HepG2 (cell line): Measurements from ENCODE around the gene NET1. TPM values are rescaled to one million over a fixed set of nuclear protein-coding genes. Genes with fewer than 3 reads are reported as not detected.

Experiments used
- ATAC-seq: fragments of 200-7000 bp; cut with Tn5 transposase; 3 replicates; pipeline ENCODE4 v1.9.1; 2020; ENCODE audit warnings: mild to moderate bottlenecking, moderate library complexity
- BruUV-seq: library from RNA; stranded (reverse); fragments of 400-500 nt; replicated peaks from 2 replicates; lab custom pipeline; 2021; lab: Mats Ljungman, UMichigan
- CTCF ChIA-PET: fragments of 300-600 bp; formaldehyde crosslinking; extraction: SDS; loops from one replicate; lab custom pipeline; 2021; ENCODE audit warnings: low total read pairs, inconsistent platforms, low intra/inter-chr PET ratio; lab: Yijun Ruan, JAX
- POLR2A ChIA-PET: fragments of 350-600 bp; sonication (Branson Sonifier 250); formaldehyde crosslinking; loops from one replicate; lab custom pipeline; 2020; ENCODE audit warnings: antibody characterized with exemption, inconsistent platforms; lab: Yijun Ruan, JAX
- DNase-seq: peaks from one replicate; pipeline ENCODE4 v3.0.0-alpha.2; 2015; ENCODE audit warnings: low spot score
- FAIRE-seq: peaks from 3 replicates; lab custom pipeline; 2011; peaks lifted over from hg19 to GRCh38; lab: Jason Lieb, UNC
- H2AFZ ChIP-seq: one replicate; pipeline ENCODE4 v1.6.1; 2011; ENCODE audit warnings: low read length, inconsistent platforms
- H3K27ac ChIP-seq: fragments of 300-600 bp; 3 replicates; pipeline ENCODE4 v1.8.0; 2011; ENCODE audit warnings: mixed run types, mild to moderate bottlenecking, mixed read lengths, low read length, inconsistent platforms; ENCODE audit not compliant: insufficient read depth; ENCODE audit errors: extremely low read length
- H3K27me3 ChIP-seq, 2 experiments: fragments of 200-600 bp in 1 of 2; 2 replicates in 1 of 2; 3 replicates in 1 of 2; pipeline versions ENCODE4 v1.6.0 to v1.8.0; 2011; ENCODE audit warnings: low read length in 2 of 2, mild to moderate bottlenecking in 2 of 2, moderate library complexity in 2 of 2, inconsistent platforms in 1 of 2; ENCODE audit not compliant: insufficient read depth in 2 of 2, control insufficient read depth in 1 of 2
- H3K36me3 ChIP-seq, 2 experiments: fragments of 200-600 bp in 1 of 2; replicated peaks in 1 of 2; 2 replicates in 1 of 2; 3 replicates in 1 of 2; pipeline versions ENCODE4 v1.5.1 to v1.8.0; 2011; ENCODE audit warnings: low read length in 2 of 2, inconsistent platforms in 1 of 2; ENCODE audit not compliant: insufficient read depth in 2 of 2, control insufficient read depth in 1 of 2
- H3K4me1 ChIP-seq: 2 replicates; pipeline ENCODE4 v1.5.1; 2012; ENCODE audit warnings: low read length, inconsistent platforms; ENCODE audit not compliant: insufficient read depth
- H3K4me2 ChIP-seq: 2 replicates; pipeline ENCODE4 v1.6.0; 2011; ENCODE audit warnings: low read depth, low read length, inconsistent platforms
- H3K4me3 ChIP-seq, 3 experiments: fragments of 200-600 bp in 1 of 3; sonication (generic), shearing (Covaris generic) in 1 of 3; replicated peaks in 1 of 3; 2 replicates each; pipeline ENCODE4 v1.5.1; 2011 to 2016; ENCODE audit warnings: low read length in 3 of 3, inconsistent platforms in 2 of 3, low read depth in 2 of 3, mild to moderate bottlenecking in 2 of 3, control low read depth in 1 of 3, mixed read lengths in 1 of 3; ENCODE audit not compliant: insufficient read depth in 1 of 3
- H3K79me2 ChIP-seq: one replicate; pipeline ENCODE4 v1.6.1; 2011; ENCODE audit warnings: low read length, inconsistent platforms; ENCODE audit not compliant: insufficient read depth
- H3K9ac ChIP-seq: 2 replicates; pipeline ENCODE4 v1.6.0; 2011; ENCODE audit warnings: mild to moderate bottlenecking, low read depth, low read length, inconsistent platforms; ENCODE audit not compliant: insufficient read depth
- H3K9me3 ChIP-seq: 2 replicates; pipeline ENCODE4 v1.5.1; 2012; ENCODE audit warnings: mild to moderate bottlenecking, low read length
- H4K20me1 ChIP-seq: 2 replicates; pipeline ENCODE4 v1.6.0; 2011; ENCODE audit warnings: inconsistent platforms, mild to moderate bottlenecking, low read length, moderate library complexity; ENCODE audit not compliant: insufficient read depth
- ATAD3A ChIP-seq: sonication (generic); formaldehyde crosslinking; IDR thresholded peaks from 2 replicates; pipeline ENCODE4 v1.4.0; 2020; ENCODE audit warnings: missing genetic modification reagents
- CTCF ChIP-seq: sonication (generic); formaldehyde crosslinking; IDR thresholded peaks from 2 replicates; pipeline ENCODE4 v1.5.0; 2020; ENCODE audit warnings: mild to moderate bottlenecking, missing genetic modification reagents, moderate library complexity
- DNMT3B ChIP-seq: conservative IDR thresholded peaks from 2 replicates; pipeline ENCODE4 v1.6.1; 2016; ENCODE audit warnings: missing biosample characterization, control low read depth
- EEA1 ChIP-seq: sonication (generic); formaldehyde crosslinking; IDR thresholded peaks from 2 replicates; pipeline ENCODE4 v1.5.1; 2020; ENCODE audit warnings: mild to moderate bottlenecking, missing genetic modification reagents, borderline replicate concordance
- HHEX ChIP-seq: IDR thresholded peaks from 2 replicates; pipeline ENCODE4 v1.6.1; 2016; ENCODE audit warnings: control low read depth
- ONECUT2 ChIP-seq: sonication (generic); formaldehyde crosslinking; IDR thresholded peaks from 2 replicates; pipeline ENCODE4 v1.4.0; 2020; ENCODE audit warnings: missing genetic modification reagents
- PHF21A ChIP-seq: sonication (generic); formaldehyde crosslinking; IDR thresholded peaks from 2 replicates; pipeline ENCODE4 v1.5.0; 2020; ENCODE audit warnings: mild to moderate bottlenecking, missing genetic modification reagents
- RBM22 ChIP-seq: fragments of 200-400 bp; formaldehyde crosslinking; optimal IDR thresholded peaks from 2 replicates; pipeline ENCODE3; 2017; ENCODE audit warnings: mild to moderate bottlenecking, low read length, moderate library complexity
- RNF219 ChIP-seq: sonication (generic); formaldehyde crosslinking; IDR thresholded peaks from 2 replicates; pipeline ENCODE4 v1.5.0; 2020; ENCODE audit warnings: mild to moderate bottlenecking, missing genetic modification reagents
- TMF1 ChIP-seq: sonication (generic); formaldehyde crosslinking; IDR thresholded peaks from 2 replicates; pipeline ENCODE4 v1.8.1; 2022; ENCODE audit warnings: low read depth, missing genetic modification reagents
- TRAFD1 ChIP-seq: sonication (generic); formaldehyde crosslinking; IDR thresholded peaks from 2 replicates; pipeline ENCODE4 v1.5.1; 2020; ENCODE audit warnings: missing genetic modification reagents, mild to moderate bottlenecking, borderline replicate concordance
- ZBTB34 ChIP-seq: sonication (generic); formaldehyde crosslinking; IDR thresholded peaks from 2 replicates; pipeline ENCODE4 v1.8.0; 2022; ENCODE audit warnings: mild to moderate bottlenecking, missing genetic modification reagents
- ZBTB7B ChIP-seq: sonication (generic); formaldehyde crosslinking; IDR thresholded peaks from 2 replicates; pipeline ENCODE4 v1.4.0; 2020; ENCODE audit warnings: missing genetic modification reagents
- ZC3H4 ChIP-seq: sonication (generic); formaldehyde crosslinking; IDR thresholded peaks from 2 replicates; pipeline ENCODE4 v1.4.0; 2020; ENCODE audit warnings: missing genetic modification reagents, borderline replicate concordance
- WGBS: methylation state at CpG from one replicate; pipeline ENCODE4 v1.1.6; 2017; ENCODE audit warnings: low lambda C conversion rate; 5-methylcytosine and 5-hydroxymethylcytosine counted together
- in situ Hi-C: cut with HindIII; loops from 2 replicates; pipeline ENCODE4 v1.10.0; 2017; ENCODE audit warnings: low pct_unique_long_range_greater_than_20kb; ENCODE audit not compliant: extremely low pct_ligation_motif_present
- intact Hi-C: fragments of 100-400 bp; cut with micrococcal nuclease; formaldehyde crosslinking; loops from one replicate; pipeline ENCODE4 v1.10.0; 2022; ENCODE audit not compliant: unreplicated experiment
- polyA plus RNA-seq, 8 experiments: library from polyadenylated mRNA; depleted of rRNA in 3 of 8; stranded (reverse) in 7 of 8; unstranded in 1 of 8; fragments of >200 nt; fragmentation: Illumina TruSeq in 4 of 8; extraction: Trizol in 4 of 8; gene quantifications; 2 replicates each; pipeline versions ENCODE4 v1.2.1 to v1.2.3, GENCODE V29; 2011 to 2016; ENCODE audit warnings: low read depth in 4 of 8, missing spikeins in 1 of 8, mixed read lengths in 1 of 8; ENCODE audit not compliant: insufficient read depth in 1 of 8
- total RNA-seq, 5 experiments: library from RNA; depleted of rRNA; stranded (reverse); fragments of >200 nt; fragmentation: Illumina TruSeq; extraction: Trizol; gene quantifications; 2 replicates each; pipeline ENCODE4 v1.2.3, GENCODE V29; 2016; ENCODE audit warnings: low read depth in 1 of 5
- TF ChIP-seq, protein P1 (sequence below): sonication (generic); formaldehyde crosslinking; IDR thresholded peaks from 2 replicates; pipeline ENCODE4 v1.8.0; 2022; ENCODE audit warnings: low read depth, missing genetic modification reagents
- TF ChIP-seq, protein P2 (sequence below): sonication (generic); formaldehyde crosslinking; IDR thresholded peaks from 2 replicates; pipeline ENCODE4 v1.8.0; 2023; ENCODE audit warnings: mild to moderate bottlenecking, missing genetic modification reagents

NET1 gene
- total and polyA plus RNA-seq, 2 of the 13 experiments (the other 11 are each of a cell fraction or from before 2014, with no cell fraction given) = 48.1 to 65.8 TPM

GRCh38 chr10:5428133-5428532 lies 15.8 kb downstream of the NET1 start:
- no peak for ATAC-seq
- H3K9me3 ChIP-seq = no peaks in the 10 kb centered on the region
- no peak overlapping the region for H3K4me3 ChIP-seq
- WGBS = 95% methylated on average over 2 of the region's 2 CpGs
- H3K4me2 ChIP-seq = no peak overlapping the region
- DNase-seq = no peak
- peaks cover 34% of the 10 kb centered on the region for H3K79me2 ChIP-seq
- intact Hi-C loops = no loop called here
- H3K4me1 ChIP-seq = peaks cover 5% of the 10 kb centered on the region
- BruUV-seq = no TSS peak
- POLR2A ChIA-PET = no interaction called here
- no peaks in the 10 kb centered on the region for H4K20me1 ChIP-seq
- in situ Hi-C loops = no loop called here
- no peaks in the 10 kb centered on the region for H3K27me3 ChIP-seq
- H3K36me3 ChIP-seq = peaks cover 1 to 16% of the 10 kb centered on the region in 2 experiments; a peak in 3 of 5 replicates
- no peak for FAIRE-seq
- no peak overlapping the region for H2AFZ ChIP-seq
- H3K27ac ChIP-seq = no peak overlapping the region
- no peak overlapping the region for H3K9ac ChIP-seq
- CTCF ChIA-PET = no interaction called here
- no peak for TF ChIP-seq CTCF (CRISPR knock-in tag)
- TF ChIP-seq PHF21A (CRISPR knock-in tag) = no peak
- no peak for TF ChIP-seq ZC3H4 (CRISPR knock-in tag)
- TF ChIP-seq ZBTB34 (CRISPR knock-in tag) = no peak
- TF ChIP-seq, protein P1, sequence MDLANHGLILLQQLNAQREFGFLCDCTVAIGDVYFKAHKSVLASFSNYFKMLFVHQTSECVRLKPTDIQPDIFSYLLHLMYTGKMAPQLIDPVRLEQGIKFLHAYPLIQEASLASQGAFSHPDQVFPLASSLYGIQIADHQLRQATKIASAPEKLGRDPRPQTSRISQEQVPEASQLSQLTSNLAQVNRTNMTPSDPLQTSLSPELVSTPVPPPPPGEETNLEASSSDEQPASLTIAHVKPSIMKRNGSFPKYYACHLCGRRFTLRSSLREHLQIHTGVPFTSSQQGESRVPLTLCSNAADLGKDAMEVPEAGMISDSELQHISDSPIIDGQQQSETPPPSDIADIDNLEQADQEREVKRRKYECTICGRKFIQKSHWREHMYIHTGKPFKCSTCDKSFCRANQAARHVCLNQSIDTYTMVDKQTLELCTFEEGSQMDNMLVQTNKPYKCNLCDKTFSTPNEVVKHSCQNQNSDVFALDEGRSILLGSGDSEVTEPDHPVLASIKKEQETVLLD (CRISPR knock-in tag) = no peak
- no peak for TF ChIP-seq ATAD3A (CRISPR knock-in tag)
- no peak for TF ChIP-seq RNF219 (CRISPR knock-in tag)
- TF ChIP-seq, protein P2, sequence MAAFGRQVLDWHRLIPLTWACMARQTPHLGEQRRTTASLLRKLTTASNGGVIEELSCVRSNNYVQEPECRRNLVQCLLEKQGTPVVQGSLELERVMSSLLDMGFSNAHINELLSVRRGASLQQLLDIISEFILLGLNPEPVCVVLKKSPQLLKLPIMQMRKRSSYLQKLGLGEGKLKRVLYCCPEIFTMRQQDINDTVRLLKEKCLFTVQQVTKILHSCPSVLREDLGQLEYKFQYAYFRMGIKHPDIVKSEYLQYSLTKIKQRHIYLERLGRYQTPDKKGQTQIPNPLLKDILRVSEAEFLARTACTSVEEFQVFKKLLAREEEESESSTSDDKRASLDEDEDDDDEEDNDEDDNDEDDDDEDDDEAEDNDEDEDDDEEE = no peak
- TF ChIP-seq TMF1 (CRISPR knock-in tag) = no peak
- TF ChIP-seq HHEX (CRISPR knock-in tag) = no peak
- no peak for TF ChIP-seq TRAFD1
- no peak for TF ChIP-seq DNMT3B (CRISPR knock-in tag)
- TF ChIP-seq EEA1 (CRISPR knock-in tag) = no peak
- no peak for TF ChIP-seq ONECUT2 (CRISPR knock-in tag)
- no peak for TF ChIP-seq RBM22
- TF ChIP-seq ZBTB7B = no peak
